ENCODE data around the gene SYCE3.
"Not testable (repeated sequence)": the region's sequence is repeated elsewhere in the genome, so short reads cannot be mapped to it uniquely, and the experiment has no call there.

SYCE3 gene

GRCh38 chr22:50609599-50609998, 46.9 kb upstream of the SYCE3 start:
- DNase-seq (ENCODE audit: extremely low read depth, insufficient read length): no peak
- Histone ChIP-seq H3K4me3 (replicated peaks; ENCODE audit: low read depth, low read length) (no peak overlapping the region), H3K27me3 (replicated peaks; ENCODE audit: control insufficient read depth, insufficient read depth, low read length) (peaks cover 2% of the 10 kb centered on the region), H3K36me3 (ENCODE audit: control insufficient read depth, insufficient read depth, low read length) (no peaks in the 10 kb centered on the region)
- no peak for TF ChIP-seq CTCF (IDR thresholded peaks at IDR 0.05; ENCODE audit: insufficient read depth, low read length, poor library complexity, severe bottlenecking)

- no peak for TF ChIP-seq CTCF (IDR thresholded peaks at IDR 0.05; ENCODE audit: insufficient read depth, low read length, poor library complexity, severe bottlenecking)
- Histone ChIP-seq H3K36me3 (ENCODE audit: control insufficient read depth, insufficient read depth, low read length) (no peaks in the 10 kb centered on the region), H3K4me3 (replicated peaks; ENCODE audit: low read depth, low read length) (no peak overlapping the region), H3K27me3 (replicated peaks; ENCODE audit: control insufficient read depth, insufficient read depth, low read length) (peaks cover 2% of the 10 kb centered on the region)
- DNase-seq (ENCODE audit: extremely low read depth, insufficient read length): no peak
Observed at GRCh38 chr22:50608996-50609395, 46.3 kb upstream of the SYCE3 start.

- not testable (repeated sequence) for H3K27me3 ChIP-seq (replicated peaks; ENCODE audit: control insufficient read depth, insufficient read depth, low read length)
Observed at GRCh38 chr22:50608058-50608840, 45.5 kb upstream of the SYCE3 start.

GRCh38 chr22:50607659-50608020, 44.9 kb upstream of the SYCE3 start:
- H3K36me3 ChIP-seq (ENCODE audit: control insufficient read depth, insufficient read depth, low read length): no peaks in the 10 kb centered on the region
- H3K4me3 ChIP-seq (replicated peaks; ENCODE audit: low read depth, low read length): no peak overlapping the region
- TF ChIP-seq CTCF (IDR thresholded peaks at IDR 0.05; ENCODE audit: insufficient read depth, low read length, poor library complexity, severe bottlenecking): no peak
- peaks cover 2% of the 10 kb centered on the region for H3K27me3 ChIP-seq (replicated peaks; ENCODE audit: control insufficient read depth, insufficient read depth, low read length)
- DNase-seq (ENCODE audit: extremely low read depth, insufficient read length): no peak

More at GRCh38 chr22:50608058-50608840, 45.5 kb upstream of the SYCE3 start:
- not testable (repeated sequence) for DNase-seq (ENCODE audit: extremely low read depth, insufficient read length); H3K4me3 ChIP-seq (replicated peaks; ENCODE audit: low read depth, low read length); H3K36me3 ChIP-seq (ENCODE audit: control insufficient read depth, insufficient read depth, low read length)

- TF ChIP-seq CTCF (IDR thresholded peaks at IDR 0.05; ENCODE audit: insufficient read depth, low read length, poor library complexity, severe bottlenecking): no peak
- DNase-seq (ENCODE audit: extremely low read depth, insufficient read length): no peak
- Histone ChIP-seq H3K27me3 (replicated peaks; ENCODE audit: control insufficient read depth, insufficient read depth, low read length) (peaks cover 2% of the 10 kb centered on the region), H3K36me3 (ENCODE audit: control insufficient read depth, insufficient read depth, low read length) (no peaks in the 10 kb centered on the region), H3K4me3 (replicated peaks; ENCODE audit: low read depth, low read length) (no peak overlapping the region)
Observed at GRCh38 chr22:50606946-50607658, 44.4 kb upstream of the SYCE3 start.

GRCh38 chr22:50606165-50606945, 43.6 kb upstream of the SYCE3 start:
- no peaks in the 10 kb centered on the region for H3K36me3 ChIP-seq (ENCODE audit: control insufficient read depth, insufficient read depth, low read length)
- TF ChIP-seq CTCF (IDR thresholded peaks at IDR 0.05; ENCODE audit: insufficient read depth, low read length, poor library complexity, severe bottlenecking): peak; percentile 24
- DNase-seq (ENCODE audit: extremely low read depth, insufficient read length): no peak

More at GRCh38 chr22:50606165-50606945, 43.6 kb upstream of the SYCE3 start:
- no peak overlapping the region for H3K4me3 ChIP-seq (replicated peaks; ENCODE audit: low read depth, low read length)
- H3K27me3 ChIP-seq (replicated peaks; ENCODE audit: control insufficient read depth, insufficient read depth, low read length): peaks cover 5% of the 10 kb centered on the region

All from GM06990 (cell line).